ENCODE data around the gene PELI1. TPM values are rescaled to one million over a fixed set of nuclear protein-coding genes. Genes with fewer than 3 reads are reported as not detected.

Gene PELI1
- polyA plus RNA-seq, 3 donors, result 28.6 to 36.3 (median 32.2) TPM

GRCh38 chr2:64166212-64166611, 22.0 kb upstream of the PELI1 start:
- DNase-seq, result no peak

- DNase-seq, result no peak
These were observed 21.5 kb upstream of the PELI1 start for GRCh38 chr2:64165706-64166105.

GRCh38 chr2:64164629-64165028, 20.4 kb upstream of the PELI1 start:
- no peak for DNase-seq

DNA sequence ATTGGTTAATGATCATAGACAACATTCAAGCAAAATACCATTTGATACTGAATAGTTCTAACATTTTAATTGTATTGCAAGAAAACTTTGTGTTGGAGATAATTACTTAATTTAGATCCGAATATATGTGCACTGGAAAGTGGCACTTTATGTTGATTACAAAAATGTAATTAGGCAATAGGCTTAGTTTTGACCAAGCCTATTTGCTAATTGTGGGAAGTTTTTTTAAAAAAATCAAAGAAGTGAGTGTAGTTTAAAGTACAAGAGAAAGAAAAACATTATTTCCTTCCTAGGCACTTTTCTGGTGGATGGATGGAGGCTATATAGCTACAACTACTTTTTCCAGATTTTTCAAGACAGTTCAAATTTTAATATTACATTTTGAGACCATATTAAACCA, 18.3 kb upstream of the PELI1 start:
- no peak for DNase-seq

GRCh38 chr2:64157792-64158191, 13.6 kb upstream of the PELI1 start:
- no peak for DNase-seq

DNA sequence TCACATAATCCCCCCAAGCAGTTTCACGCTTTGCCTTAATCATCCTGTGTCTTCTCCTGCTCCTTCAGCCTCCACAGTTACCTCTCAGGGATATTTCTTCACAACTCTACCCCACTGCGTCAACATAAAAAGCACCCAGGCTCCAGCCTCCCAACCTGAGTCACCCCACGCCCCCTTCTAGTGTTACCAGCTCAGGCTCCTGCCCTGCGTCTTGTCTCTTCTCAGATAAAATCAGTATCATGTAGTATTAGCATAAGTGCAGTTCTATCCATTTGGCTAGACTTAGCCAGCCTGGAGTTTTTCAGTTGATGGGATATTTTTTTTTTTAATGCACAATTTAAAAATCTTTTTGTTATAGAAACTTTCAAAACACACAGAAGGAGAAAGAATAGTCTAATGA, 9.6 kb upstream of the PELI1 start:
- DNase-seq, result no peak

- no peak for DNase-seq
These were observed 7.3 kb upstream of the PELI1 start for GRCh38 chr2:64151476-64151875.

- no peak for DNase-seq
These were observed 1.5 kb upstream of the PELI1 start for GRCh38 chr2:64145714-64146113.

DNA sequence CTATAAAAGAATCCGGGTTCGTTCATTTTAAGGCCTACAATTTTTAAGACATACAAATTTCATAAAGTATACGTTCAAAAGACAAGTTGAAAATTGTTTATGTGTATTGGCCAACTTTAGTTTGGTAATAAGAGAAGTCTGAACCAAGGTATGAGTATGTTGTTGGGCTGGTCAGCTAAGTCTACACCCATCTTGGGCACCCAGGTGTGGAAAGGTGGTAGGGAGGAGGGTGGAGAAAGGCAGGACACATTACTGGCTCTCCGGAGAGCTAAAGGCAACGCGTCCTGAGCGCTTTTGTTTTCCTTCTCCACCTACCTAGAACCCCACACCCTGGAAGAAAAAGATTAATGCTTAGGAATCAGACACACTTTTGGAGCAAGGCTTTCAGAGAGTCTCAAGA, 899 bp upstream of the PELI1 start:
- DNase-seq, result no peak

- DNase-seq, result peak; percentile 41
These were observed 807 bp downstream of the PELI1 start for GRCh38 chr2:64143169-64144056.

- no peak for DNase-seq
These were observed 1.5 kb downstream of the PELI1 start for GRCh38 chr2:64142741-64143168.

- DNase-seq, result no peak
These were observed 2.4 kb downstream of the PELI1 start for GRCh38 chr2:64141674-64142405.

GRCh38 chr2:64140665-64141200, 3.5 kb downstream of the PELI1 start:
- no peak for DNase-seq

GRCh38 chr2:64139956-64140355, 4.3 kb downstream of the PELI1 start:
- no peak for DNase-seq

DNA sequence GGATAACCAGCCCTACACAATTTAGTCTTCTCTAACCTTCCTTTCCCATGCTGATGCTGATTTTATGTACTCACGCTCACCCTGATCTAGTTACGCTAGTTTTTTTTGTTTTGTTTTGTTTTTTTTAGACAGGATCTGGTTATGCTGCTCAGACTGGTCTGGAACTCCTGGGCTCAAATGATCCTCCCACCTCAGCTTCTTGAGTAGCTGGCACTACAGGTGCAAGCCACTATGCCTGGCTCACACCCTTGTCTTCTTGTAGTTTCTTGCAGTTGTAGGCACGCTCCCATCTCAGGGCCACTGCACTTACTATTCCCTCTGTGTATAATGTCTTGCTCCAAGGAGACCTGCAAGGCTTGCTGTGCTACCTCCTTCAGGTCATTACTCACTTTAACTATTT, 6.2 kb downstream of the PELI1 start:
- DNase-seq, result no peak

DNA sequence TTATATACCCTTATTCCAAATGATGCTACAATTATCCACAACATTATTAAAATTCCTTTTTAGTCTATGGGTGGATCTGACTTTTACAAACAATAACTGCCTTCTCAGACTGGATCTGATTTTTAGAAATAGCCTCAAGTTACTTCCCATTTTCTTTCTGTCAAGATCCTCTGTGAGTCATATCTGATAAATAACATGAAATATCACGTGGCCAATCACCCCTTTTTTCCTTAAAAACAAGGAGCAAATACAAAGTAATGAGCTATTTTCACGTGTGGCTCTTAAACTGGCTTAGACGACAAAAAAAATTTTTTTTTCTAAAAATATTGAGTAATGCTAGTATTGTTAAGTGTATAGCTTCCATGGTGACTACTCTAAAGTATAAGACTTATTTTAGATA, 6.7 kb downstream of the PELI1 start:
- DNase-seq, result no peak

DNA sequence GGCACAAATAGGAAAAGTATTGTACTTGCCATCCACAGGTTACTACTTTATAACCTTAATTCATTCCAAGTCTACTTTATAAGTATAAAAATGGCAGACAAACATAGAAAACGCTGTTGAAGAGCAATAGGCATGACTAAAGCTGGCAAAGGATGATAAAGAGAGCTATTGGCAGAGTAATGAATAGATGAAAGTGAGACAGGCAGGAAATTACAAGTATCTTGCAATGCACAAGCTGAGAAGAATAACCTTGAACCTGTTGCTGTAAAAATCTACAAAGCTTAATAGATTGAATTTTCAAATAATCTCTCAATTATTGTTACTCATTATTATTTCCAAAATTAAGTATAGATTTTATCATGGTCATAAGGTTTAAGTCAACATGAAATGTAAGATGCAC, 8.8 kb downstream of the PELI1 start:
- no peak for DNase-seq

DNA sequence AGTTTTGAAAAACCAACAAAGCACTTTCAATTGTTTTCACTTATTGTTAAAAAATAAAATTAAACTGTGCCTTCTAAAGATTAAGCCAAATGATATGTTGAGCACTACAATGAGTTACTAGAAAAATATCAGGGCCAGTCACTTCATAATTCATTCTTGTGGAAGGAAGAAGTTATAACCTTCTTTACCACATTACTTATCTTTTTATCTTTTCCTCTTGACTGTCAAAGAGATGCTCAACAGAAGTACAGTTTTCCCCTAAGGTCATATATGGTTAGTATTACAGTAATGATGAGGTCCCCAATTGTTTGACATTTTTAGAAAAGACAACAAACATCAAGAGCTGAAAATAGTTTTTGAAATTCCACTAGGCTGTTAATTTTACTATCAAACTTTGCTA, 9.4 kb downstream of the PELI1 start:
- DNase-seq, result no peak

DNA sequence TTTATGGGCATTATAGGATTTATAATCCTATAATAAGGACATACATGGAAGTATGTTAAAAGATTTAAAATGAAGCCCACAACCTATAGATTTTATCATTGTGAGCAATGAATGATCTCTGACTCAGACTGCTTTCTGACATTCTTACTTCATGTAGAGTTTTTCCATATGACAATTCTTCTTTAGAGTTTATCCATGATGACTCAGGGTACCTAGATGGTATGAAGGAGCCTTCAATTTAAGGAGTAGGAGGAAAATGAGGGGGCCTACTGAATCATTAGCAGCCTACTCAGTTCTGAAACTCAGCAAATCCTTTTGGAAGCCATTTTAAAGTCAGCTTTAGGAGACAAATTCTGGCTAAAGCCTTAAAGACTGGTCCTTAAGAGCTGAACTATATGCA, 10.4 kb downstream of the PELI1 start:
- no peak for DNase-seq

DNA sequence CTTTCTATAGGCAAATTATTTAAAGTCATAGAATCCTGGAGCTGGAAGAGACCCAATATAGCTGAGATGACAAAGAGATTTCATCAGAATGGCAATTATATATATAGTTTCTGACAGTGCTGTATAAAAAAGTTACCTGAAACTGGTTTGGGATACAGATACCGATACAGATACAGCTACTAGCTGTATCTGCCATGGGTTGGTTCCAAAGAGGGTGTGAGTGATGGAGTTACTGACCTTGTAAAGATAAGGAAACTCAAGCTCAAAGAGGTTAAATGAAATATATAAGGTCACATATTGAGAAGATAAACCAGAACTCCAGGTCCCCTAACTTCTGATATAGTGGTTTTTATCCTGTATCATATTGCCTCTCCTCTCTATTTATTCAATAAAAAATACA, 10.9 kb downstream of the PELI1 start:
- no peak for DNase-seq

DNA sequence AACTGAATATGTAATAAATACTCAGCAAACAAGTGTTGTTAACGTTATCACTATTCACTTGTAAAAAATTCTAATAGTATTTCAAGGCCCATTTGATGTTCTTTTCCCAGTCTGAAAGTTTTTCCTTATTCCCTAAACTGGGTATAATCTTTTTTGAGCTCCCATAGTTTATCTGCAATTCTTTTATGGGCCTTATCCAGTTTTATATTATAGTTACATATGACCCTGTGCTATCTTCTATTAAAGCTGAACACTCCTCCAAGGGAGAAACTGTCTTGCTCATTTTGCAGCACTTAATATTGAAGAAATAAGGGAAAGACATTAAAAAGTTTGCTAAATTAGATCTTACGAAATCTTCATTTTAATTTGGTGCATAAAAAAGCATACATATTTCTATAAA, 13.9 kb downstream of the PELI1 start:
- DNase-seq, result no peak

DNA sequence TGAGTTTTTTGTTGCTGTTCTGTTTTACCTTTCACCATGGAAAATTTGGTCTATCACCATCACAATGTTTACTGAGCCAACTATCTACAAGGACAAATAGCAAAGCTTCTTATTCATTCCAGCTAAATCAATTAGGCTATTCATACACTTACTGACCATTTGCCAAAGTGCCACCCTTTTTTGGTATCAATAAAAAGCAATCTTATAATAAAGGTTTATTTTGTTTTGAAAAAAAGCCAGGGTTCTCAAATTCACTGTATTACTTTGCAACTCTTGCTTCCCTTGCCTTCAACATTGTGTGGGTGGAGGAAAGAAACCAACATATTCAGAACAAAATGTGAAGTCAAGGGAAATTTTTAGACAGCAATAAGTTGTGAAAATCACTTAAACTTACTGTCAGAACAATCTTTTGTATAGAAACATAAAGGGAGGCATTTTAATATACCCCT, 15.3 kb downstream of the PELI1 start:
- no peak for DNase-seq

GRCh38 chr2:64128406-64128805, 15.8 kb downstream of the PELI1 start:
- DNase-seq, result no peak

Measured in renal pelvis (tissue), 4 donors.